ENCODE measurements around the gene DCST2.

DNA sequence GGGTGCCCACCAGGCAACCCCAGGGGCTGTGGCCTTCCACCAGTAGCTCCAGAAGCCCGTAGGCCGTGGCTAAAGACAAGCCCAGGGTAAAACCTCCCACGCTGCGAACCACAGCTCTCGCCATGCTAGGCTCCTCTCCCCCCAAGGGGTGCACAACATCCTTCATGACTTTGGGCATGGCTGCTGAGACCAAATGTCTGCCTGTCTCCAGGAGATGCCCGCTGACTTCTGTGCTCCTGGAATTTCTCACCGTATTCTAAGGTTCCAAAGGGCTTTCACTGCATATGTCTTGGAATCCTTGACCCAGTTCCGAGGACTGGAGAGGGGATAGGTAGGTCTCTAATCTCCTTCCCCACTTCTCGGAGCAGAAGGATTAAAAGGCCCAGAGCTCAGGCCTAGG is at the start of gene DCST2, which contains the start of gene DCST1:
- TF ChIP-seq, protein P1, sequence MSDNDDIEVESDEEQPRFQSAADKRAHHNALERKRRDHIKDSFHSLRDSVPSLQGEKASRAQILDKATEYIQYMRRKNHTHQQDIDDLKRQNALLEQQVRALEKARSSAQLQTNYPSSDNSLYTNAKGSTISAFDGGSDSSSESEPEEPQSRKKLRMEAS (IDR thresholded peaks at IDR 0.05; ENCODE audit: low read depth, low read length), result no peak
- TF ChIP-seq, protein P2, sequence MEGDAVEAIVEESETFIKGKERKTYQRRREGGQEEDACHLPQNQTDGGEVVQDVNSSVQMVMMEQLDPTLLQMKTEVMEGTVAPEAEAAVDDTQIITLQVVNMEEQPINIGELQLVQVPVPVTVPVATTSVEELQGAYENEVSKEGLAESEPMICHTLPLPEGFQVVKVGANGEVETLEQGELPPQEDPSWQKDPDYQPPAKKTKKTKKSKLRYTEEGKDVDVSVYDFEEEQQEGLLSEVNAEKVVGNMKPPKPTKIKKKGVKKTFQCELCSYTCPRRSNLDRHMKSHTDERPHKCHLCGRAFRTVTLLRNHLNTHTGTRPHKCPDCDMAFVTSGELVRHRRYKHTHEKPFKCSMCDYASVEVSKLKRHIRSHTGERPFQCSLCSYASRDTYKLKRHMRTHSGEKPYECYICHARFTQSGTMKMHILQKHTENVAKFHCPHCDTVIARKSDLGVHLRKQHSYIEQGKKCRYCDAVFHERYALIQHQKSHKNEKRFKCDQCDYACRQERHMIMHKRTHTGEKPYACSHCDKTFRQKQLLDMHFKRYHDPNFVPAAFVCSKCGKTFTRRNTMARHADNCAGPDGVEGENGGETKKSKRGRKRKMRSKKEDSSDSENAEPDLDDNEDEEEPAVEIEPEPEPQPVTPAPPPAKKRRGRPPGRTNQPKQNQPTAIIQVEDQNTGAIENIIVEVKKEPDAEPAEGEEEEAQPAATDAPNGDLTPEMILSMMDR (IDR thresholded peaks at IDR 0.05; ENCODE audit: low read depth, low read length), result no peak
- no peak for TF ChIP-seq POLR2A (IDR thresholded peaks at IDR 0.05; ENCODE audit: extremely low read depth, insufficient read length)

Measured in NB4 (cell line).